Stimulated activated CD4-positive, alpha-beta T cell treated with anti-CD3 and anti-CD28 coated beads, Interleukin-1b, Interleukin-23, amount 100 ng/mL, for 1 hour (primary cell): Measurements from ENCODE around the gene GRM3.
"Not testable (repeated sequence)": the region's sequence is repeated elsewhere in the genome, so short reads cannot be mapped to it uniquely, and the experiment has no call there.

ENCODE experiments used
- DNase-seq, 2 donors: peaks; one replicate each; pipeline ENCODE4 v3.0.0-alpha.2; 2020; ENCODE audit warnings: low read depth in 2 of 2

GRM3 gene

GRCh38 chr7:86643561-86644281 is at the start of gene GRM3:
GRM3 (plus strand) TSS chr7:86643909; CDS start chr7:86765146, 121,237 bp downstream.
- no peak for DNase-seq

GRCh38 chr7:86598311-86598710 is 45.4 kb upstream of the GRM3 start:
- DNase-seq: no peak

- no peak for DNase-seq
Observed at GRCh38 chr7:86598721-86599120, 45.0 kb upstream of the GRM3 start.

- DNase-seq: no peak
Observed at GRCh38 chr7:86600506-86601290, 43.0 kb upstream of the GRM3 start.

GRCh38 chr7:86615711-86616110 is 28.0 kb upstream of the GRM3 start:
- not testable (repeated sequence) for DNase-seq

- no peak for DNase-seq
Observed at GRCh38 chr7:86644282-86645224, 844 bp downstream of the GRM3 start.

- DNase-seq: no peak
Observed at GRCh38 chr7:86645225-86645608, 1.5 kb downstream of the GRM3 start.

- DNase-seq: no peak
Observed at GRCh38 chr7:86645676-86646276, 2.1 kb downstream of the GRM3 start.

- DNase-seq: no peak
Observed at GRCh38 chr7:86647385-86648094, 3.8 kb downstream of the GRM3 start.

- DNase-seq: no peak
Observed at GRCh38 chr7:86648169-86648568, 4.5 kb downstream of the GRM3 start.

GRCh38 chr7:86653919-86654659 is 10.4 kb downstream of the GRM3 start:
- DNase-seq: no peak

- no peak for DNase-seq
Observed at GRCh38 chr7:86657948-86658347, 14.2 kb downstream of the GRM3 start.

GRCh38 chr7:86660950-86661462 is 17.3 kb downstream of the GRM3 start:
- DNase-seq: no peak

- no peak for DNase-seq
Observed at GRCh38 chr7:86664486-86664885, 20.8 kb downstream of the GRM3 start.

GRCh38 chr7:86664991-86665390 is 21.3 kb downstream of the GRM3 start:
- no peak for DNase-seq

GRCh38 chr7:86665669-86666068 is 22.0 kb downstream of the GRM3 start:
- no peak for DNase-seq

GRCh38 chr7:86667732-86668131 is 24.0 kb downstream of the GRM3 start:
- DNase-seq: no peak

GRCh38 chr7:86668315-86668714 is 24.6 kb downstream of the GRM3 start:
- no peak for DNase-seq

GRCh38 chr7:86687831-86688230 is 44.1 kb downstream of the GRM3 start:
- no peak for DNase-seq

GRCh38 chr7:86689363-86689762 is 45.7 kb downstream of the GRM3 start:
- no peak for DNase-seq
